Upper lobe of left lung (tissue), 4 donors: Measurements from ENCODE around the gene DOCK8.

ENCODE experiments used
- EP300 ChIP-seq, 4 donors: sonication (generic); formaldehyde crosslinking; IDR thresholded peaks; one replicate each; pipeline ENCODE4 v1.5.1; 2017; ENCODE audit warnings: antibody characterized with exemption in 4 of 4, control low read depth in 2 of 4
- POLR2A ChIP-seq, 4 donors: fragments of 450-650 bp; IDR thresholded peaks; one replicate each; pipeline ENCODE4 v1.5.1; 2016 to 2017; ENCODE audit warnings: antibody characterized with exemption in 4 of 4, mild to moderate bottlenecking in 2 of 4
- POLR2AphosphoS5 ChIP-seq, 2 donors: sonication (generic); formaldehyde crosslinking; IDR thresholded peaks; one replicate each; pipeline ENCODE4 v1.5.1; 2017; ENCODE audit warnings: antibody characterized with exemption in 2 of 2
- TF ChIP-seq, protein P1 (sequence below), 6 experiments: fragments of 450-650 bp in 4 of 6; fragments of 200-600 bp in 2 of 6; sonication (generic) in 2 of 6; IDR thresholded peaks; one replicate each; pipeline ENCODE4 v1.5.1; 2016 to 2019; ENCODE audit warnings: antibody characterized with exemption in 6 of 6

- TF ChIP-seq POLR2AphosphoS5 (IDR thresholded peaks at IDR 0.05) (no peak), EP300 (IDR thresholded peaks at IDR 0.05) (no peak), POLR2A (IDR thresholded peaks at IDR 0.05) (no peak)
- TF ChIP-seq, protein P1, sequence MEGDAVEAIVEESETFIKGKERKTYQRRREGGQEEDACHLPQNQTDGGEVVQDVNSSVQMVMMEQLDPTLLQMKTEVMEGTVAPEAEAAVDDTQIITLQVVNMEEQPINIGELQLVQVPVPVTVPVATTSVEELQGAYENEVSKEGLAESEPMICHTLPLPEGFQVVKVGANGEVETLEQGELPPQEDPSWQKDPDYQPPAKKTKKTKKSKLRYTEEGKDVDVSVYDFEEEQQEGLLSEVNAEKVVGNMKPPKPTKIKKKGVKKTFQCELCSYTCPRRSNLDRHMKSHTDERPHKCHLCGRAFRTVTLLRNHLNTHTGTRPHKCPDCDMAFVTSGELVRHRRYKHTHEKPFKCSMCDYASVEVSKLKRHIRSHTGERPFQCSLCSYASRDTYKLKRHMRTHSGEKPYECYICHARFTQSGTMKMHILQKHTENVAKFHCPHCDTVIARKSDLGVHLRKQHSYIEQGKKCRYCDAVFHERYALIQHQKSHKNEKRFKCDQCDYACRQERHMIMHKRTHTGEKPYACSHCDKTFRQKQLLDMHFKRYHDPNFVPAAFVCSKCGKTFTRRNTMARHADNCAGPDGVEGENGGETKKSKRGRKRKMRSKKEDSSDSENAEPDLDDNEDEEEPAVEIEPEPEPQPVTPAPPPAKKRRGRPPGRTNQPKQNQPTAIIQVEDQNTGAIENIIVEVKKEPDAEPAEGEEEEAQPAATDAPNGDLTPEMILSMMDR (IDR thresholded peaks at IDR 0.05) = no peak
Measured at GRCh38 chr9:398085-398484, 183.4 kb downstream of the DOCK8 start.
